Activated T-cell treated with anti-CD3 and anti-CD28 coated beads, Interleukin-2, amount 50 U/mL, for 72 hours (primary cell): ENCODE results near the gene NEK4. TPM values are rescaled to one million over a fixed set of nuclear protein-coding genes. Genes with fewer than 3 reads are reported as not detected.
"Not testable (repeated sequence)": the region's sequence is repeated elsewhere in the genome, so short reads cannot be mapped to it uniquely, and the experiment has no call there.

Experiments used
- ATAC-seq, 2 donors: fragments of 150-1000 bp; cut with Tn5 transposase; replicated peaks in 1 of 2; 2 replicates each; pipeline ENCODE4 v1.10.0; 2021; ENCODE audit warnings: moderate library complexity in 2 of 2, mild to moderate bottlenecking in 1 of 2
- DNase-seq, 2 donors: peaks; one replicate each; pipeline ENCODE4 v3.0.0; 2021 to 2022; ENCODE audit warnings: mixed read lengths in 1 of 2
- H3K27ac Mint-ChIP-seq: one replicate; pipeline ENCODE4 v1.8.0; 2022; ENCODE audit warnings: mild to moderate bottlenecking, moderate library complexity, mixed read lengths
- H3K27me3 Mint-ChIP-seq: one replicate; pipeline ENCODE4 v1.8.0; 2022; ENCODE audit warnings: low read depth, mixed read lengths
- H3K36me3 Mint-ChIP-seq, 2 donors: one replicate each; pipeline ENCODE4 v1.8.0; 2022; ENCODE audit warnings: mixed read lengths in 2 of 2, mild to moderate bottlenecking in 1 of 2; ENCODE audit not compliant: insufficient read depth in 2 of 2
- H3K4me1 Mint-ChIP-seq: one replicate; pipeline ENCODE4 v1.8.0; 2022; ENCODE audit warnings: low read depth, mixed read lengths
- H3K4me3 Mint-ChIP-seq, 2 donors: one replicate each; pipeline ENCODE4 v1.8.0; 2022; ENCODE audit warnings: mild to moderate bottlenecking in 2 of 2, mixed read lengths in 2 of 2, moderate library complexity in 2 of 2
- H3K9me3 Mint-ChIP-seq, 2 donors: one replicate each; pipeline ENCODE4 v1.8.0; 2022; ENCODE audit warnings: mixed read lengths in 2 of 2
- total RNA-seq, 2 donors: library from RNA; stranded (reverse); gene quantifications; one replicate each; pipeline ENCODE4 v1.2.3, GENCODE V29; 2022

The NEK4 gene
- total RNA-seq, 2 donors from 2014 or later: 15.9 to 25.6 TPM

DNA sequence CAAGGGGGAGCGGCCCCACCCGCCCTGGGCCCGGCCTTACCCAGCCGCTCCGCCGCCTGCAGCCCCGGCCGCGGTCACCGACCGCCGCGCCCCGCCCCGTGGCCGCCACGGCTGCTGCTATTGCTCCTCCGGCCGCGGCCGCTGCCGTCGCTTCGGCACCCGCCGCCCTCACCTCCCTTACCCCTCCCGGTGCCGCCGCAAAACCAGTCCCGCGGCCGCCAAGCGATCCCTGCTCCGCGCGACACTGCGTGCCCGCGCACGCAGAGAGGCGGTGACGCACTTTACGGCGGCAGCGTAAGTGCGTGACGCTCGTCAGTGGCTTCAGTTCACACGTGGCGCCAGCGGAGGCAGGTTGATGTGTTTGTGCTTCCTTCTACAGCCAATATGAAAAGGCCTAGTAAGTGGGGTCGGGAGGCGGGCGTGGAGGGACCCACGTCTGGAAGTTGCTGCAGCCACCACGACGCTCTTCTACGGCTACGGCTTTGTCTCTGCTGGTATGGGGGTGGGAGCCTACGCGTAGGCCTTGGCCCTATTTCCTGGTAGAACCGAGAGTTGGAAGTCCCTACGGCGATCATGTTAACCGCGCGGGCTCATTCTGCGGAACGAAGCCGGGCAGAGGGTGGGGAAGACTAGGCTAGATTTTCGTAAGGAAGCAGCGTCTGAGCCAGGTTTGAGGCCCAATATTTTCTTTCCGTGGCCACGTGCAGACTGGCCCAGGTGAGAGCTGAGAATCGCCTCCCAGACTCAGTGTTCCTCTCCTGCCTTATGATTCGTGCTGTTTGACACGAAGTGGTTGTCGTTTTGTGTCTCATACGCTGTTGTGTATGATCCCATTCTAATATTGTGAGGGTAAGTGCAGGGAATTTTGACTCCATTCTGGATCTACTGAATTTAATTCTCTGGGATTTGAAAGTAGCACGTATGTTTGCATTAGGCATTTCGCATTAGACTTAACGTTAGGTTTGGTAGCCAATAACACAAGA lies 84.7 kb downstream of the NEK4 start, which contains the start of the genes GNL3 and PBRM1:
TSS of gene GNL3 (plus strand) at position 324 of the 983 bp plus-strand sequence. CDS start at position 385, 61 bp downstream.
TSS of gene PBRM1 (minus strand) at position 205 of the 983 bp plus-strand sequence.
- Mint-ChIP-seq H3K4me1 (peaks cover 89% of the 10 kb centered on the region), H3K4me3 (peak within 1 kb of the TSS; percentile 97 to 98), H3K36me3 (peaks cover 23 to 43% of the 10 kb centered on the region in 2 donors), H3K9me3 (no peaks in the 10 kb centered on the region), H3K27me3 (no peaks in the 10 kb centered on the region), H3K27ac (peak within 1 kb of the TSS; percentile 100)
- DNase-seq (peak; percentile 95), ATAC-seq (peak; percentile 78)

DNA sequence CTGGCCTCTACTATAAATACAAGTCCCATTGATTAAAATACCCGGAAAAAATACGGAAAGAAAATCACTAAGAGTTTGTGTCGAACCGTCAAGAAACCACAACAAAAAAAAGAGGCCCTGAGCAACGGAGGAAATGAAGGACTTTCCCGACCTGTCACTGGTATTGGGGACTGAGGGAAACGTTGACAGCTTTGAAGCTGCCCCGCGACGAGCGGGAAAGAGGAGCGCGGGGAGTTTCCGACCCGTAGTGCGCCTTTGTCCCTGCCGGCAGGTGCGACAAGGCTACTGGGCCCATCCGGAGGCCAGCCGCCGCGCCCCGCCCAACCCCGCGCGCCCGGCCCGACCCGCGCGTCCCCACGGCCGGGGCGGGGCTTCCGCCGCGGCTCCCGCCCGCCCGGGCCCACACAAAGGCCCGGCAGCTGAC lies 85.4 kb downstream of the NEK4 start:
- Mint-ChIP-seq H3K4me3 (peak overlapping the region; percentile 77 to 82), H3K36me3 (peaks cover 19 to 38% of the 10 kb centered on the region in 2 donors), H3K4me1 (peaks cover 90% of the 10 kb centered on the region), H3K9me3 (no peaks in the 10 kb centered on the region), H3K27me3 (no peaks in the 10 kb centered on the region), H3K27ac (peak overlapping the region; percentile 97)
- DNase-seq: peak; percentile 90 to 91
- peak; percentile 79 to 86 for ATAC-seq

DNA sequence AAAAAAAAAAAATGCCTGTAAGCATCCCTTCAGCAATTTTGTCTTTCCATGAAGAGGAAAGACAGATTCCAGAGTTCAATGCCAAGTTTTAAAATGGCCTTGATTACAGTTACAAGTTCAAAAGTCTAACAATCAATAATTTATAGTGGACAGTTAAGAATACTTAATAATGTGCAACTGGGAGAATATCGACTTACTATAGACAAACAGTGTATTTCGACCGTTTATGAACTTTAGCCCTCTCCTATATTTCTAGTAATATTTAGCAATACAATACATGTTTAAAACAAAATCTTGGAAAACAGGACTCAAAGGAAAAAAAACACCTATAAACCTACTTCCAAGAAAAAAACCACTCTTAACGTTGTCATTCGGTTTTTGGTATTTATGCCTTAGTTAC lies 86.6 kb downstream of the NEK4 start:
- Mint-ChIP-seq H3K36me3 (peaks cover 15 to 34% of the 10 kb centered on the region in 2 donors), H3K27ac (peak overlapping the region; percentile 97), H3K9me3 (no peaks in the 10 kb centered on the region), H3K27me3 (no peaks in the 10 kb centered on the region), H3K4me3 (peak overlapping the region; percentile 77 to 82), H3K4me1 (peaks cover 90% of the 10 kb centered on the region)
- ATAC-seq: no peak
- DNase-seq: no peak

- peaks cover 90% of the 10 kb centered on the region for H3K4me1 Mint-ChIP-seq
- H3K9me3 Mint-ChIP-seq: no peaks in the 10 kb centered on the region
- no peaks in the 10 kb centered on the region for H3K27me3 Mint-ChIP-seq
- DNase-seq (no peak), ATAC-seq (no peak)
- H3K4me3 Mint-ChIP-seq: peak overlapping the region; percentile 77 to 82
- H3K27ac Mint-ChIP-seq: peak overlapping the region; percentile 97
- peaks cover 18 to 34% of the 10 kb centered on the region in 2 donors for H3K36me3 Mint-ChIP-seq
Observed at GRCh38 chr3:52683611-52684010, 87.1 kb downstream of the NEK4 start.

DNA sequence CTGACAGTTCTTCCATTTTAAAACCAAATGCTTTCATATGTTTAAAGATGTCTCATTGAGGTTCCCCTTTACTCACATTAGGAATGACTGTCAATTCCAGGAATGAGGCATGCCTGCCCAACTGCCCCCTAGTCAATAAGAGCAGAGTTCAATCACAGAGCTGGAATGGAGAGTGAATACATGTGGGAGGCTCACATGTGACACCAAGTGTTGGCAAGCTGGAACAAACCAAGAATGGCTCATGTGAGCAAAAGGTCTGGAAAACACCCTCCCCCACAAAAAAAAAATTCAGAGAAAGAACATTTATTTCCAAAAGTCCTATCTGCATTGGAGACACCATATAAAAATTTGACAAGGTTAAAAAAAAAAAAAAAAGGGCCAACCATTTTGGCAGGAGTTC lies 88.7 kb downstream of the NEK4 start:
- ATAC-seq (peak; percentile 36 to 44), DNase-seq (peak; percentile 49 to 53)
- Mint-ChIP-seq H3K9me3 (no peaks in the 10 kb centered on the region), H3K27me3 (no peaks in the 10 kb centered on the region), H3K4me3 (peak overlapping the region; percentile 65 to 77), H3K27ac (peak overlapping the region; percentile 96), H3K4me1 (peaks cover 74% of the 10 kb centered on the region), H3K36me3 (peaks cover 14 to 31% of the 10 kb centered on the region in 2 donors)

- no peaks in the 10 kb centered on the region for H3K27me3 Mint-ChIP-seq
- peak overlapping the region; percentile 65 to 77 for H3K4me3 Mint-ChIP-seq
- H3K4me1 Mint-ChIP-seq: peaks cover 69% of the 10 kb centered on the region
- ATAC-seq (no peak), DNase-seq (no peak)
- H3K27ac Mint-ChIP-seq: peak overlapping the region; percentile 96
- H3K9me3 Mint-ChIP-seq: no peaks in the 10 kb centered on the region
- peaks cover 15 to 34% of the 10 kb centered on the region in 2 donors for H3K36me3 Mint-ChIP-seq
Observed at GRCh38 chr3:52681596-52681995, 89.1 kb downstream of the NEK4 start.

DNA sequence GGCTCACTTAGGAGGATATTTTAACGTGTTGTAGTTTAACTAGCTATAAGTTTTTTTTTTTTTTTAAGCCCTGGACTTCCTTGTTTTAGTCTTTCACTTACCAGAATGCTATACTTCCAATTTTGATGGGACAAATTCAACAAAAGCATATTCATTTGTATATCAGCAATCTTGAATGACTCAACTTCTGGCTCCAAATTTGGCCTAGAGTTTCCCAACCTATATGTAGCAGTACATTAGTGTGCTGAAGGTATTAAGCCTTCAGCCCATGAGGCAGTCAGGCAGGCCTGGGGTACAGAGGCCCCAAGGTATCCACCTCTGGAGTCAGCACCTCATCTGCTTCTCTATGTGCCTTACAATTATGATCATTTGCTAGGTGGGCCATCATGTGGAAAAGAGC lies 90.9 kb downstream of the NEK4 start:
- no peaks in the 10 kb centered on the region for H3K27me3 Mint-ChIP-seq
- peak overlapping the region; percentile 86 for H3K27ac Mint-ChIP-seq
- H3K36me3 Mint-ChIP-seq: peaks cover 15 to 41% of the 10 kb centered on the region in 2 donors
- DNase-seq (no peak), ATAC-seq (no peak)
- H3K9me3 Mint-ChIP-seq: no peaks in the 10 kb centered on the region
- H3K4me1 Mint-ChIP-seq: peaks cover 62% of the 10 kb centered on the region
- H3K4me3 Mint-ChIP-seq: peak overlapping the region; percentile 44 to 78

DNA sequence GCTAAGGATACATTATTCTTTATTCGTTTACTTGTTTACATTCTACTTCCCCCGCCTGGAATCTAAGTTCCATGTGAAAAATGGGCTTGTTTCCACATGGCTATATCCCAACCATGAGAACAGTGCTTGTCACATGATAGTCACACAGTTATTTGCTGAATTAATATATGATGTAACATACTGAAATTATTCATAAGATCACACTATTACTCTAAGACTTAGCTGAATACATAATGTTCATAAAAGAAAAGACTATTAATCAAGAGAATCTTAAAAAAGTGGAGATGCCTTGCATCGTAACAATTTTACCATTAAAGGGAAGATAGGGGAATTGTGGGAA lies 91.6 kb downstream of the NEK4 start:
- H3K27me3 Mint-ChIP-seq: no peaks in the 10 kb centered on the region
- H3K4me3 Mint-ChIP-seq: peak overlapping the region in 1 of 2 donors; percentile 78
- no peak for ATAC-seq
- peaks cover 15 to 38% of the 10 kb centered on the region in 2 donors for H3K36me3 Mint-ChIP-seq
- peaks cover 56% of the 10 kb centered on the region for H3K4me1 Mint-ChIP-seq
- peak overlapping the region; percentile 86 for H3K27ac Mint-ChIP-seq
- no peaks in the 10 kb centered on the region for H3K9me3 Mint-ChIP-seq
- no peak for DNase-seq

DNA sequence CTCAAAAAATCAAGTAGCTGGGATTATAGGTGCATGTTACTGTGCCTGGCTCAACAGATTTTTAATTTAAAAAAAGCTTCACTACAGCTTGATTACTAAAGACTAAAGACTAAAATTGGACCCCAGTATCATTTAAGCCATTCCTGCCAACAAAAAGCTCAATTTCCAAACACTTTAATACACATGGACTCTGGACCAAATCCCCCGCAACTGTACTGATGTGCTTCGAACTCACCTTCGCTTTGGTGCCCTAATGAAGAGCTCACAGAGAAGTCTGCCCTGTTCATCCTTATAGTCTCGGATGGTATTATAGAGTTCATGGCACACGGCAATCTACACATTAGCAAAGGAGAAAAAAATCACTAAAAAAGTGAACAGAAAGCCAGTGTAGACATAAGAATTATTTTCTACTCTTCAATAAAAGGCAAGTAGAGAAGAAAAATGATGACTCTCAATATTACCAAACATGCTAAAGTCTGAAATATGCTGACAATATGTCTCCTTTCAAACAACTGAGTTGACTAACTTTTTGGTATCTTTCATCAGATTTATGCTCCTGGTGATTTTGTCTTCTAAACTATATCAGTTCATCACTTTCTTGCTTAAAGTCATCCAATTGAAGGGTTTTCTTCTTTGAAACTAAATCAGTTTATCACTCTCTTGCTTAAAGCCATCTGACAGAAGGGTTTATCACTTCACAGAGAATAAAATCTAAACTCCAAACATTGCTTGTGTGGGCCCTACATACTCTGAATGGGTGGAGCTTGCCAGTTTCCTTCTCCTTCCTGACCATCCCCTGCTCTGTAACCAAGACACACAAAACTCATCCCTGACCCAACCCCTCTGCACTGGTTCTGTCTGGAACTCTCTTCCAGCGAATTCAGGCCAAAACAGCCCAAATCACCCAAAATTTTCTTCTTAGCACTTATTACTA lies 92.2 kb downstream of the NEK4 start:
- H3K4me1 Mint-ChIP-seq: peaks cover 49% of the 10 kb centered on the region
- H3K27ac Mint-ChIP-seq: peak overlapping the region; percentile 86
- DNase-seq: no peak
- ATAC-seq: no peak
- H3K9me3 Mint-ChIP-seq: no peaks in the 10 kb centered on the region
- H3K36me3 Mint-ChIP-seq: peaks cover 15 to 38% of the 10 kb centered on the region in 2 donors
- peak overlapping the region in 1 of 2 donors; percentile 78 for H3K4me3 Mint-ChIP-seq
- H3K27me3 Mint-ChIP-seq: no peaks in the 10 kb centered on the region

- not testable (repeated sequence) for ATAC-seq
- H3K36me3 Mint-ChIP-seq: peaks cover 20 to 48% of the 10 kb centered on the region in 2 donors
Observed at GRCh38 chr3:52676201-52676600, 94.5 kb downstream of the NEK4 start.

DNA sequence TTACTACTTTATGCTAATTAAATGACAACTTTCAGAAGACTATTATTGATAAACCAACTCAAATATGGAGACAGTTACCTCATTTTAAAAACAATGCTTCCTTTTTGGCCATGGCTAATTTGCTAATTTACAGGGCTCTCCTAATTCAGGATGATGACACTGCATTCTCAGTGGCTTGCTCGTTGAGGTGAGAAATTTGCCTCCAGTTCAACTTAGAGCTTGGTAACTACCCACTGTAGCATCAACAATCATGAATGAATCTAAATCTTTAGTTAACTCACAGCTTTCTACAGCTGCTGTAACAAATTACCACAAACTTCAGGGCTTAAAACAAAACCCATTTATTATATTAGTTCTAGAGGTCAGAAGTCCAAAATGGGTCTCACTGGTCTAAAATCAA lies 99.1 kb downstream of the NEK4 start:
- DNase-seq (no peak), ATAC-seq (no peak)
- Mint-ChIP-seq H3K4me1 (peaks cover 31% of the 10 kb centered on the region), H3K36me3 (peaks cover 13 to 43% of the 10 kb centered on the region in 2 donors), H3K9me3 (no peaks in the 10 kb centered on the region), H3K4me3 (peak overlapping the region; percentile 18 to 91), H3K27me3 (no peaks in the 10 kb centered on the region), H3K27ac (peak overlapping the region; percentile 97)

More at GRCh38 chr3:52676201-52676600, 94.5 kb downstream of the NEK4 start:
- H3K27ac Mint-ChIP-seq, H3K27me3 Mint-ChIP-seq, DNase-seq, H3K4me3 Mint-ChIP-seq, H3K9me3 Mint-ChIP-seq: not testable (repeated sequence)
- peaks cover 42% of the 10 kb centered on the region for H3K4me1 Mint-ChIP-seq

DNA sequence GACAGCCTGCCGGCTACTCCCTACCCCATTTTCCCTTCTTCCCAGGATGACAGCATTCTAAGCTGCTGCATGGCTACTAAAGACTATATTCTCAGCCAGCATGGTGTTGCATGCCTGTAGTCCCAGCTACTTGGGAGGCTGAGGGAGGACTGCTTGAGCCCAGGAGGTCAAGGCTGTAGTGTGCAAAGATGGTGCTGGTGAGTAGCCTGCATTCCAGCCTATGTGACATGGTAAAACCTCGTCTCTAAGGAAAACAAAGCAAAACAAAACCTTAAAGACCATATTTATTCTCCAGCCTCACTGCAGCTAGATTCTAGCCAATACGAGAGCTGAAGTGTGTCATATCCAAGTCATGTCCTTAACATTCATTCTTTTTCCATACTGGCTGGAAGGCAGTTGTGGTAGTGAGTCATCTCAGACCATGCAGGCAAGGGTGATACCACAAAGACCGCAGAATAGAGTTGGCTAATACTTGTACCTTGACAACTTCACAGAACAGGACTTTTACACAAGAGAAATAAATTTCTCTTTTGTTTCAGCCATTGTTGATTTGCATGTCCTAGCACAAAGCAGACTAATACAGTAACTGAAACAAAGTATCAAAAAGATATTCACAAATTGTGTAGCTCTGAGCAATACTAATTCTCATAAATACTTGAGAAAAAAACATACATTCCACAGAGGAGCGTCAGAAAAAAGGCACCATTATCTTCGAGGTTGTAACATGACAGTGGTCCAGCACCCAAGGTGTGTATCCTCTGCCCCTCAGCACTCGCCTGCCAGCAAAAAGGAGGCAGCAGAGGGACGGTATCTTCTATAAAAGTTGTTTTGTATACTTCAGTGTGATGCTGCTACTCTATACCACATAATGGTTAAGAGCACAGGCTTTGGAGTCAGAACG lies 99.9 kb downstream of the NEK4 start:
- Mint-ChIP-seq H3K27ac (peak overlapping the region; percentile 97), H3K27me3 (no peaks in the 10 kb centered on the region), H3K36me3 (peaks cover 9 to 40% of the 10 kb centered on the region in 2 donors), H3K9me3 (no peaks in the 10 kb centered on the region), H3K4me1 (peaks cover 31% of the 10 kb centered on the region), H3K4me3 (peak overlapping the region; percentile 52 to 91)
- peak; percentile 52 to 56 for DNase-seq
- peak; percentile 93 for ATAC-seq
